GM19193 (cell line): ENCODE data around the gene PRRT2.
A peak's percentile ranks its signal among the peaks of the same experiment; 100 is the strongest.

Experiments used
- POLR2A ChIP-seq: IDR thresholded peaks from 4 replicates; pipeline ENCODE4 v1.6.1; 2011; ENCODE audit not compliant: insufficient read depth, insufficient read length; ENCODE audit errors: extremely low read depth

The PRRT2 gene

DNA sequence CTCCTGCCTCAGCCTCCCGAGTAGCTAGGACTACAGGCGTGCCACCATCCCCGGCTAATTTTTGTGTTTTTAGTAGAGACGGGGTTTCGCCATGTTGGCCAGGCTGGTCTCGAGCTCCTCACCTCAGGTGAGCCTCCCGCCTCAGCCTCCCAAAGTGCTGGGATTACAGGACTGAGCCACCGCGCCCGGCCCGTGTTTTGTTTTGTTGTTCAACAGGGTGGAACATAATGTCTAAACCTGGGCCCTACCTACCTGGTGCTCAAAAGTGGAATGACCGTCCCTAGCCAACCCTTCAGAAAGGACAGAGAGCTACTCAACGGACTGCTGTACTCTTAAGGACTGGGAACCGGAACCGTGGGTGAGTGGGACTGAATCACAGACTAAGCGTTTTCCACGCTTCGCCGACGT, 22.2 kb upstream of the PRRT2 start:
- no peak for TF ChIP-seq POLR2A

DNA sequence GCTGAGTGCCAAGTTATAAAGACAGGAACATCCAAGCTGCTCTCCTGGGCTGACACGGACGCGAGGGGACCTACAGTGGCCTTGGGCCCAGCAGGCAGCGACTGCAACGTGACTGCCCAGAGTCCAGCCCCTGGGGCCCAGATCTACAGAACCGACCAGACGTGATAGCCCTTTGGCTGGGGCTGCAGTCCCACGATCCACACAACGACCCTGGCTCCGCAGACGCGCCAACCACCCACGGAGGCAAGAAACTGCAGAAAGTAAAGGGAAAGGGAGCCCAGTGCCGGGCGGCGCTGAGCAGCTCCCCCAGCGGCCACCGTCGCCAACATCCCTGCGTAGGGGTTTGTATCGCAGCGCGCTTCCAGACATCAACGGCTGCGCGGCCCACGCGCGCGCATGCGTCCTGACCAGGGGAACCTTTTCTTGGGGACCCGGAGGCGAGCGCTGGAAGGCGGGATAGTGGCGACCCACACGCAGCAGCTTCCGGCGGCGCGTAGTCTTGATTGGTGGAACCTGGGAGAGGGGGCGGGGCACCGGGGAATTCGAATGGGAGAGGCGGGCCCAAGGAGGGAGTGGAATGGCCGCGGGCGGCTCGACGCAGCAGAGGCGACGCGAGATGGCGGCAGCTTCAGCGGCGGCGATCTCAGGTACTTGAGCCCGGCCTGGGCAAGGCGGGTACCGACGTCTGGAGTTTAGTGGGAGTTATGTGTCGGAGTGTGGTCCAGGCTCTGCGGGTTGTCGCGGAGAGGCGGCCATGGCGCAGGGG, 21.6 kb upstream of the PRRT2 start, which contains the start of gene KIF22:
KIF22 (plus strand) TSS at position 569 of the 766 bp plus-strand sequence; CDS start at position 578, 9 bp downstream.
- peak; percentile 88 for TF ChIP-seq POLR2A

DNA sequence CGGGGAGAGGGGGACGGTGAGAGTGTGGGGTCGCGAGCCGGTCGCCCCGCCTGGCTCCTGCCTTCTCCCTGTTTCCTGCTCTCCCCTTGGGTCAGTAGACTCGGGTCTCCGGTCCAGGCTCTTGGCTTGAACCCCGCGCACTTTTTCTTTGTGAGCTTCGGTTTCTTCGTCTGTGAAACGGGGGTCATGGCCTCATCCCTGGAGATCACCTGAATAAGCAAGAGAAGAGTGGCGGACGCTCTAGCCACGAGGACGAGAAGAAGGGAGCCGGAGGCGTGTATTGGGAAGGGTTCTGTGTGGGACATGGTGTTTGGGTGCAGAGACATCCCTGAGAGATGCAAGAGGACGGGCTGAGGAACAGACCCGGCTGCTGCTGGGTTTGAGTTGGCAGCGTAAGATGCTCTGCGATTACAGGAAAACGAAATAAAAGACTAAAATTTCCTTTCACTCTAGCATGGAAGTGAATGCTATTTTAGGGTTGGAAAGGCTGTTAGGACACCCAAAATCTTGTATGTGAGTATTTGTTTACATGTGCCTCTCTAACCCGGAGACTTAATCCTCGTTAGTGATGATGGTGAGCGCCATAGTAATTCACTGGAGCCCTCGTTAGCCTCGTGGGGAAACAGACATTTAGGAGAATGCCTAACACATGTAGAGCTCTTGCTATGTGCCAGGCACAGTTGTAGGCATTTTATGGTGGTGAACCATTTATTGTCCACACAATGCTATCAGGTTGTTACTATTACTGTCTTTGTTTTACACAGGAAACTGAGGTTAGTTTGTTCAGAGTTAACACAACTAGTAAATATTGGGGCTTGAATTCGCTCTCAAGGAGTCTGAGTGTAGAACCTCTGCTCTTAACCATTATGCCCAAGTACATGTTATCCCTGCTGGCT, 20.8 kb upstream of the PRRT2 start:
- TF ChIP-seq POLR2A, result no peak

DNA sequence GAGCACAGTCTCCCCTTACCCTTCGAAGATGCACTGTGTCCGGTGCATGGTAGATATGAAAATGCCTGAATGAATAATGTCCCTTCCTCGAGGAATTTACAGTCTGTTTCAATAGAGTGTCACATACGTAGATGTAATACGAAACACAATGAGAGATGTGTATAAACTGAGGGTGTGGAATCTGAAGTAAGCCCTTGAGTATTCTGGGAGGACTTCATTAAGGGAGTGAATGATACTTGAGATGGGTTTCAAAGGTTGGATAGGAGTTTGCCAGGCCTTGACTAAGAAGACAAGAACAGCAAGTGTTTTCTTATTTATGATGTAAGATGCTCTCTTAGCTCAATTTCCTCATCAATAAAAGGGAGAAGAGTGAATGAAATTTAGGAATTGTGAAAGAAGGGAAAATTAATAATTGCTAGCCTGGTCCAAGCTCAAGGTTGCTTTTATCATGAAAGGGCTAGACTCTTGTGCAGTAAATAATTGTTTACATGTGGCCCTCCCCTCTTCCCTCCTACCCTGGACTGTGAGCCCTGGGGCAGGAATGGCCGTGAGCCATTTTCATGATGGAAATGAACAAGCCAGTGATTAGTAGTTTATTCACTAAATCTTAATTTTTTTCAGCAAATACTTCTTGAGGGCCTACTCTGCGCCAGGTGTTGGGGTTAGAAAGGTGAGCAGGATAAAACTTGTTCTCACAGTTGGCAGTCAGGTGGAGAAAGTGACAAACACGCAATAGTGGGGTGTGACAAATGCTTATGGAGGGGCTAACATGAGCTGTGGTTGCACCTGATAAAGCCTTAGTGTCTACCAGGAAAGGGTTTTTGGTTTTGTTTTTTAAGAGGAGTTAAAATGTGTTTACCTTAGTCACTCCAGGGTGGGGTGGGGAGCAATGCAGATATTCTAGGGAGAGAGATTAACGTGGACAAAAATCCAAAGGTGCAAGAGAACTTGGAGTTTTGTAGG, 19.9 kb upstream of the PRRT2 start:
- TF ChIP-seq POLR2A, result no peak

DNA sequence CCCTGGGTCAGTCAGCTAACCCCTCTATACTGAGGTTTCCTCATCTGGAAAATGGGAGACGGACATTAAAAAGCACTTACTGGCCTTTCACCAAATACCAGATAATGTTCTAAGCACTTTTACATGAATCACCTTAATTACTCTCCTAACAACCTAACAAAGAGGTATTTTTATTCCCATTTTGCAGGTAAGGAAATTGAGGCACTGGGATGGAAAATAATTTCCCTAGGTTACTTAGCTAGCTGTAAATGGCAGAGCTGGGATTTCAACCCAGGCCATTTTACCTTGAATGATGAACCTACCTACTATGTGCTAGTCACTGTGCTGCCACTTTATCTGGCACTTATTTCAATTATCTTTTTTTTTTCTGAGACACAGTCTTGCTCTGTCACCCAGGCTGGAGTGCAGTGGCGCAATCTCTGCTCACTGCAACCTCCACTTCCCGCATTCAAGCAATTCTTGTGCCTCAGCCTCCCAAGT, 17.7 kb upstream of the PRRT2 start:
- TF ChIP-seq POLR2A, result no peak

DNA sequence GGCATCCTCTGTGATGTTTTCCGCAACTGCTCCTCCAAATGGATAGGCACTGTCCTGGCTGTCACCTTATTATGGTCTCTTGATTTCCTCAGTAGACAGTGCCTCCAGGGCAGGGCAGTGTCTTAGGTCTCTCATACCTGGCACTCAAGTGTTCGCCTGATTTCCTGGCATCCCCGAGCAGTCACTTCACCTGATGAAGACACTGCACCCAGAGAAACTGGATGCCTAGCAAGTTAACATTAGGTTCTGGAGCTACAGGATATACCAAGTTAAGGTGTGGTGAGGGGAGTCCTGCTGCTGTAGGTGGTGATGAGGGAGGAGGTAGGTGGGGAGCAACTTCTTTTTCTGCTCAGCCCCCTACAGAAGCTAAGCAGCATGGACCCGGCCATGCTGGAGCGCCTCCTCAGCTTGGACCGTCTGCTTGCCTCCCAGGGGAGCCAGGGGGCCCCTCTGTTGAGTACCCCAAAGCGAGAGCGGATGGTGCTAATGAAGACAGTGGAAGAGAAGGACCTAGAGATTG, 9.5 kb upstream of the PRRT2 start:
- TF ChIP-seq POLR2A, result no peak

DNA sequence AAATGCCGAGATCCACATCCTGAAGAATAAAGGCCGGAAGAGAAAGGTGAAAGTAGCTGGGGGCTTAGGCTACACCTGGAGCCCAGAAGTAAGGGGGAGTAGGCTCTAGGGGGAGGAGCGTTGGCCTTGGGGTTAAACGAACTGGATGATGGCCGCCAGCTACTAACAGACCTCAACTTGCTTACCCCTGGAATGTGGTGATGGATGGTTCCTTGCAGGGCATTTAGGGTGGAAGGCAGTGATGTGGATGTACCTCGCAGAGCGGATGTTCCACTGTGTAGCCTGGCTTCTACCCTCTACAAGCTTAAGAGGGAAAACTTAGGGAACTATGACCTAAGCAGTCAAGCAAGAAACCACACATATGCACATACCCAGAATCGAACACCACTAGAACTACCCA, 8.0 kb upstream of the PRRT2 start:
- no peak for TF ChIP-seq POLR2A

DNA sequence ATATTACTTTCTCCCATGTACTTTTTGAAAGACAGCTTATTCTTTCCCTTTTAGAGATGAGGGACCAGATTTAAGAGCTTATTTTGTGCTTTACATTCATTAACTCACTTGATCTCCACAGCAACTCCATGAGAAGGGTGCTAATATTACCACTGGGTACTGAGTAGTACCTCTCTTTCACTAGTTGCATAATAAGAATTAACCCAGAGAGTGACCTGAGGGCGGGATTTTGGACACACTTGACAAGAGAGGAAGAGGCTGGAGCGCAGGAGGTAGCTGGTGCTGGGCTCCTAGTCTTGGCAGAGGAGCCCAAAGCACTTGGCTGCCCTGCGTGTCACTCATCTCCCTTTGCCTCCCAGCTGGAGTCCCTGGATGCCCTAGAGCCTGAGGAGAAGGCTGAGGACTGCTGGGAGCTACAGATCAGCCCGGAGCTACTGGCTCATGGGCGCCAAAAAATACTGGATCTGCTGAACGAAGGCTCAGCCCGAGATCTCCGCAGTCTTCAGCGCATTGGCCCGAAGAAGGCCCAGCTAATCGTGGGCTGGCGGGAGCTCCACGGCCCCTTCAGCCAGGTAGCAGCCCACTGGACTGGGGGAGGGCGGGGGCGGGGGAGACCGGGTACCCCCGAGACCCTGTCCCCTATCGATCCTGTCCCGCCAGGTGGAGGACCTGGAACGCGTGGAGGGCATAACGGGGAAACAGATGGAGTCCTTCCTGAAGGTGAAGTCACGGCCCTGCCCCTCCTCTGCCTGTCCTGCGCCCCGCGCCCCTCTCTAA, 7.3 kb upstream of the PRRT2 start:
- TF ChIP-seq POLR2A, result no peak

DNA sequence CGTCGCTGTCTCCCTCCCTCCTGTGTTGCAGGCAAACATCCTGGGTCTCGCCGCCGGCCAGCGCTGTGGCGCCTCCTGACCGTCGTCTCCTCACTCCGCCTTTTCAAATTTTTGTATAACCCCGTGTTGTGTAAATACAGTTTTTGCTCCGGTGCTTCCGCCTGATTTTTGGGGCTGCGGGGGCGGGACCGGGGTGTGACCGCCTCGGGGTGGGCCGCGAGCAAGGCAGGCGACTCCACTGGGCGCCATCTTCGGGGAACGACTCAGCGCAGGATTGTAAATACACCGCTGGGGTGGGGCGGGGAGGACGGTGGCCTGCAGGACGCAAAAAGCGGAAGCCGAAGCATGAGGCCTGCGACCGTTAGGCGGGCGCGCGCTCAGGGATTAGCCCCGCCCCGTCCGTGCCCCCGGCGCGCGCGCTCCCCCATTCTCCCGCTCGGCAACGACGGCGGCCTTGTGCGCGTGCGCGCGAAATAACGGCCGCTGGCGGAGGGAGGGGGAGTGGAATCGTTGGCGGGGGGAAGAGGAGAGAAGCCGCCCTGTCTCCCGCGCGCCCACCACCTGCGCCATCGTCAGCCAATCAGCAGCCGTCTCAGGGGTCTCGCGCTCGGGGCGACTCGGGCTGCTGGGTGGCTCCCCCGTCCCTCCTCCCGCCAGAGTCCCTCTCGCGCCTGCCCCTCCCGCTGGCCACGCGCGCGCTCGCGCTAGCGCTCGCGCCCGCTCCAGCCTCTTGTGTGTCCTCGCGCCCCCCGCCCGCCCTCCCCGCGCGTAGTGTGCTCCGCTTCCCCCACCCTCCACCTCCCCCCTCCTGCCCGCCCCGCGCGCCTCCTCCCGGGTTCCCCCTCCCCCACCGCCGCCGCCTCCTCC, 6.5 kb upstream of the PRRT2 start:
- peak; percentile 84 for TF ChIP-seq POLR2A

DNA sequence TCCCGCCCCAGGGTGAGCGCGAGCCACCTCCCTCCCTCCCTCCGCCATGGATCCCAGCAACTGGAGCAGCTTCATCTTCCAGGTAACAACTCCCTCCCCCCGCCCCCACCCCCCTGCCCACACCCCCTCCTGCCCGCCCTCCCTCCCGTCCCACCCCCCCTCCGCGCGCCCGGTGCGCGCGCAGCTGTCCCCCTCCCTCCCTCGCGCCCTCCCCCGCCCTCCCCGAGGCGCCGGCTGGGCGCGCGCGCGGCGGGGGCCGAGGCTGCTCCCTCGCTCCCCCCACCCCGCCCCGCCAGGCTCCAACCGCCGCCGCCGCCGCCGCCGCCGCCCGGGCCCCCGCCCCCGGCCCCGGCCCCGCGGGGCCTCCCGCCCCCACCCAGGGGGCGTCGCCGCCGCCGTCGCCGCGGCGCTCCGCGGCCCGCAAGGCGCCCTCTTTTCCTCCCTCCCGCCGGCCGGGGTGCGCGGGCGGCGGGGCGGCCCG, 5.9 kb upstream of the PRRT2 start, which contains the start of gene MAZ:
MAZ (plus strand) TSS at position 431 of the 481 bp plus-strand sequence. CDS start 173 bp downstream, outside the sequence.
- no peak for TF ChIP-seq POLR2A

DNA sequence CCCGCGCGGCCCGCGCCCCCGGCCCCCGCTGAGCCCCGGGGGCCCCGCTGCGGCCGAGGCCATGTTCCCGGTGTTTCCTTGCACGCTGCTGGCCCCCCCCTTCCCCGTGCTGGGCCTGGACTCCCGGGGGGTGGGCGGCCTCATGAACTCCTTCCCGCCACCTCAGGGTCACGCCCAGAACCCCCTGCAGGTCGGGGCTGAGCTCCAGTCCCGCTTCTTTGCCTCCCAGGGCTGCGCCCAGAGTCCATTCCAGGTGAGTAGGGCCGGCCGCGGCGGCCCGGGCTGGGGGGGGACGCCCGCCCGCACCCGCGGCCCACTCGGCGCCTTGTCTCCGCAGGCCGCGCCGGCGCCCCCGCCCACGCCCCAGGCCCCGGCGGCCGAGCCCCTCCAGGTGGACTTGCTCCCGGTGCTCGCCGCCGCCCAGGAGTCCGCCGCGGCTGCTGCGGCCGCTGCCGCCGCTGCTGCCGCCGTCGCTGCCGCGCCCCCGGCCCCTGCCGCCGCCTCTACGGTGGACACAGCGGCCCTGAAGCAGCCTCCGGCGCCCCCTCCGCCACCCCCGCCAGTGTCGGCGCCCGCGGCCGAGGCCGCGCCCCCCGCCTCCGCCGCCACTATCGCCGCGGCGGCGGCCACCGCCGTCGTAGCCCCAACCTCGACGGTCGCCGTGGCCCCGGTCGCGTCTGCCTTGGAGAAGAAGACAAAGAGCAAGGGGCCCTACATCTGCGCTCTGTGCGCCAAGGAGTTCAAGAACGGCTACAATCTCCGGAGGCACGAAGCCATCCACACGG, 5.2 kb upstream of the PRRT2 start:
- peak; percentile 53 for TF ChIP-seq POLR2A

DNA sequence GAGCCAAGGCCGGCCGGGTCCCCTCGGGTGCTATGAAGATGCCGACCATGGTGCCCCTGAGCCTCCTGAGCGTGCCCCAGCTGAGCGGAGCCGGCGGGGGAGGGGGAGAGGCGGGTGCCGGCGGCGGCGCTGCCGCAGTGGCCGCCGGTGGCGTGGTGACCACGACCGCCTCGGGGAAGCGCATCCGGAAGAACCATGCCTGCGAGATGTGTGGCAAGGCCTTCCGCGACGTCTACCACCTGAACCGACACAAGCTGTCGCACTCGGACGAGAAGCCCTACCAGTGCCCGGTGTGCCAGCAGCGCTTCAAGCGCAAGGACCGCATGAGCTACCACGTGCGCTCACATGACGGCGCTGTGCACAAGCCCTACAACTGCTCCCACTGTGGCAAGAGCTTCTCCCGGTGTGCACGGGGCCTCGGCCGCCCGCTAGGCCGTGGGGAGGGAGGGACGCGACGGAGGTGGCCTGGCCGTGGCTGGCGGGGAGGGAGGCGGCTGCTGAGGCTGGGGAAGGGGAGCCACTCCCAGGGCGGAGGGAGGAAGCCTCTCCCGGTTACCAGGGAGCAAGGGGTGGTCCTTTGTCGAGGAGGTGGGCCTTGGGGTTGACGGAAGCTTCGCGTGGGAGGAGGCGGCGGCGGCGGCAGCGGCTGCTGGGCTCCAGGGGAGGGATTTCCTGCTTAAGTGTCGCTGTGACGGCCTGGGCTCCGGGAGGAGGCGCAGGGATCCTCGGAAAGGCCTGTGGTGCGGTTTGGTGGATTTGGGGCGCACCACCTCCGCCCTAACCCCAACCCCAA, 4.4 kb upstream of the PRRT2 start:
- peak; percentile 57 for TF ChIP-seq POLR2A
